Chondrocyte (in vitro differentiated cells): ENCODE results near the gene CEP152. TPM values are rescaled to one million over a fixed set of nuclear protein-coding genes. Genes with fewer than 3 reads are reported as not detected.

Experiments
- DNase-seq: peaks from one replicate; pipeline ENCODE4 v3.0.0; 2021; ENCODE audit warnings: mixed read lengths, low spot score
- H3K27ac Mint-ChIP-seq: one replicate; pipeline ENCODE4 v1.8.0; 2021; ENCODE audit warnings: mild to moderate bottlenecking, moderate library complexity, mixed read lengths; ENCODE audit not compliant: unreplicated experiment
- H3K27me3 Mint-ChIP-seq: 2 replicates; pipeline ENCODE4 v1.8.0; 2021; ENCODE audit warnings: low read depth, mixed read lengths
- H3K36me3 Mint-ChIP-seq: 2 replicates; pipeline ENCODE4 v1.8.0; 2021; ENCODE audit warnings: low read depth, mixed read lengths
- H3K4me1 Mint-ChIP-seq: 2 replicates; pipeline ENCODE4 v1.8.0; 2021; ENCODE audit warnings: low read depth, mild to moderate bottlenecking, mixed read lengths
- H3K4me3 Mint-ChIP-seq: one replicate; pipeline ENCODE4 v1.8.0; 2021; ENCODE audit warnings: mild to moderate bottlenecking, moderate library complexity, mixed read lengths; ENCODE audit not compliant: unreplicated experiment
- H3K9me3 Mint-ChIP-seq: 2 replicates; pipeline ENCODE4 v1.8.0; 2021; ENCODE audit warnings: low read depth, mixed read lengths
- total RNA-seq: library from RNA; stranded (reverse); gene quantifications from 3 replicates; pipeline ENCODE4 v1.2.1, GENCODE V29; 2021
- TF ChIP-seq, protein P1 (sequence below): fragments of 200-600 bp; sonication (generic); IDR thresholded peaks from 2 replicates; pipeline ENCODE4 v1.5.0; 2021; ENCODE audit warnings: antibody characterized with exemption, mild to moderate bottlenecking, moderate library complexity

CEP152 gene
- total RNA-seq, 1 donor from 2014 or later, result 4.4 TPM

DNA sequence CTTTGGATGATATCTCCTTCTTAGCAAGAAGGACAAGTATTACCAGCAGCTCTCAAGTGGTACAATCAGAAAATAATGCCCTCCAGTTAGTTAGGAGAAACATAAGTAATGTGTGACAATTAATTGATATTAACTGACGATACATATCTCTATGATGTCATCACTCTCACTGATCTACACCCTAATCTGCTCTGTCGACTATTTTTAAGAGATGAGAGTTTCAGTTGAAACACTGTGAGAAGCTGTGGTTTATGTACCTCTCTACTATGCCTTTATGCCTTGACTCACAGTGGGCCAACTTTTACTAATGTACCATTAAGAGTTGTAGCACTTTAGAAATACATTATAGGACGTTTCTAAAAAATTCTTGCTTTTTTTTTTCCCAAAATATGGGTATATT is 8.6 kb downstream of the CEP152 start:
- Mint-ChIP-seq H3K9me3 (no peaks in the 10 kb centered on the region), H3K4me1 (peaks cover 60% of the 10 kb centered on the region), H3K27ac (no peak overlapping the region), H3K4me3 (no peak overlapping the region), H3K36me3 (no peaks in the 10 kb centered on the region), H3K27me3 (no peaks in the 10 kb centered on the region)
- no peak for DNase-seq
- TF ChIP-seq, protein P1, sequence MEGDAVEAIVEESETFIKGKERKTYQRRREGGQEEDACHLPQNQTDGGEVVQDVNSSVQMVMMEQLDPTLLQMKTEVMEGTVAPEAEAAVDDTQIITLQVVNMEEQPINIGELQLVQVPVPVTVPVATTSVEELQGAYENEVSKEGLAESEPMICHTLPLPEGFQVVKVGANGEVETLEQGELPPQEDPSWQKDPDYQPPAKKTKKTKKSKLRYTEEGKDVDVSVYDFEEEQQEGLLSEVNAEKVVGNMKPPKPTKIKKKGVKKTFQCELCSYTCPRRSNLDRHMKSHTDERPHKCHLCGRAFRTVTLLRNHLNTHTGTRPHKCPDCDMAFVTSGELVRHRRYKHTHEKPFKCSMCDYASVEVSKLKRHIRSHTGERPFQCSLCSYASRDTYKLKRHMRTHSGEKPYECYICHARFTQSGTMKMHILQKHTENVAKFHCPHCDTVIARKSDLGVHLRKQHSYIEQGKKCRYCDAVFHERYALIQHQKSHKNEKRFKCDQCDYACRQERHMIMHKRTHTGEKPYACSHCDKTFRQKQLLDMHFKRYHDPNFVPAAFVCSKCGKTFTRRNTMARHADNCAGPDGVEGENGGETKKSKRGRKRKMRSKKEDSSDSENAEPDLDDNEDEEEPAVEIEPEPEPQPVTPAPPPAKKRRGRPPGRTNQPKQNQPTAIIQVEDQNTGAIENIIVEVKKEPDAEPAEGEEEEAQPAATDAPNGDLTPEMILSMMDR, result no peak

DNA sequence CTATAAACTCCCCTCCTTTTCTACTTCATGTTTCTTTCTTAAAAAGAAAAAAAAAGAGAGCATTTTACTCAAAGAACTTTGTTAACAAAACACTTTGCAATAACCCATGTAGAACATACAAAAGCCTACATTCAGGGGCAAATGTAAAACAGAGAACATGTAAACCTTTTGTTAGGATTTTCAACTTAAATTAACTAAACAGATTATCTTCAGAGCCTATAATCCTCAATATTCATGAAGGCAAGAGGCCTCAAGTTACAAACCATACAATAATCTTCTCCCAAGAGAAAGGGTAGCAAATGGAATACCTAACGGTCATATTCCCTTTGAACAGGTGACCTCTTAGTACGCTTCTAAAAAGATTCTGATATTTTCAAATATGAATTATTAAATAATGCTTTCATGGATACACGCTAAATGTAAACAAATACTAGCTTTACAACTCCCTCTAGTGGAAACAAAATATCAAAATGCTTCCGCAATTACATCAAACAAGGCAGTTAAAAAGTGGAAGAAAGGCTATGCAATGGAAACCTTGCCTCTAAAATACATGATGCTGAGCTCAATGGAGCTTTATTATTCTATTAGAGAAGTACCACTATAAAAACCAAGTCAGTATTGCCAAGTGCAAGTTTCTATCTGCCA is 9.9 kb downstream of the CEP152 start:
- Mint-ChIP-seq H3K4me1 (peaks cover 54% of the 10 kb centered on the region), H3K27ac (no peak overlapping the region), H3K4me3 (no peak overlapping the region), H3K9me3 (no peaks in the 10 kb centered on the region), H3K27me3 (no peaks in the 10 kb centered on the region), H3K36me3 (no peaks in the 10 kb centered on the region)
- TF ChIP-seq, protein P1, result peak; percentile 87
- no peak for DNase-seq

DNA sequence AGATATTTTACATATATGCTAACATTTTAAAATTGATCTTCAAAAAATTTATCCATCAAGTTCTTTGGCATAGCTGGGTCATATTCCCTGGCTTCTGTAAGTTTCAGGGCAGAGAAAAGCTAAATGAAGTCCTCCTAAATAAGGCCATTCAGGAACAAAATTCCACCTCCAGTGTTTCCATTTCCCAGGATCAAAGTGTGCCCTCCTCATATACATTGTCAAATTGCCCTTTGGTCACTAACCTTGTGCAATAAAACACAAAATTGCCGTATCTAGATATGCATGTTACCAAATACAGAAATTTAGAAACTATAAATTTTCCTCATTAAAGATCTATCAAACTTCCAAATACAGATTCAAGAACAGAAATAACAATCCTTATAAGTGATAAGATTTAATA is 10.6 kb downstream of the CEP152 start:
- H3K27me3 Mint-ChIP-seq, result no peaks in the 10 kb centered on the region
- no peaks in the 10 kb centered on the region for H3K36me3 Mint-ChIP-seq
- peaks cover 47% of the 10 kb centered on the region for H3K4me1 Mint-ChIP-seq
- TF ChIP-seq, protein P1, result no peak
- H3K9me3 Mint-ChIP-seq, result no peaks in the 10 kb centered on the region
- DNase-seq, result no peak
- H3K4me3 Mint-ChIP-seq, result no peak overlapping the region
- H3K27ac Mint-ChIP-seq, result no peak overlapping the region

DNA sequence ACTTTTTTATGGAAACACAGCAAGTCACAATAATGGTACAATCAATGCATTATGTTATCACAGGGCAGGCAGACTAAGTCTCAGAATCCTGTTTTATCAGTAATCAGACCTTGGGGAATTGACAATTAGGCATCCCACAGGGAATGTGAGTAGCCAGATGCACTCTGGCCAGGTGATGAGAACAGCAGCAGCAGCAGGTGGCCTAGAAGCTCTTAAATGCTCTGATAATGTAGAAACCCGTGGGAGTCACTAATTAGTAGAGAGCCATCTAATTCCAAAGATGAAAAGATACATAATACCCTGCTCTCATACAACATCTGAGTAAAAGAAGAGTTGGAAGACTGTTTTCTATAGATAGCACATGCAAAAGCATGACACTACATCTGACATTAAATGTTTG is 12.6 kb downstream of the CEP152 start:
- Mint-ChIP-seq H3K27ac (no peak overlapping the region), H3K27me3 (no peaks in the 10 kb centered on the region), H3K4me3 (no peak overlapping the region), H3K36me3 (no peaks in the 10 kb centered on the region), H3K4me1 (peaks cover 36% of the 10 kb centered on the region), H3K9me3 (no peaks in the 10 kb centered on the region)
- TF ChIP-seq, protein P1, result no peak
- no peak for DNase-seq

DNA sequence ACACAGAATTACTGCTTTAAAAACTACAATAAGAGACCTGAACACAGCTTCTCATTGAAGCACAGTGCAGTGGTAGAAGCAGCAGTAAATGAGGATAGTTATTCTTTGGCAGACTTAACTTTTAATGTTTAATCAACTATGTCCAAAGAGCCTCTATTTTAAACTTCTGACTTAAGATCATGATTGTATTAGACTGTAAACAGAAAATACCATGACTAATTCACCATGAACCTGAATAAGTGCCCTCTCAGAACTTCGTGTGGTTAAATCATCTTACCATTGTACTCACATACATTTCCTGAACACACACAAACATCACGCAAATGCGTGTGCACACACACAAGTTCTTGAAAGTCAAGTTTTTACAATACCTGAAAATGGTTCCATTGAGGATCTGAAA is 13.9 kb downstream of the CEP152 start:
- peaks cover 25% of the 10 kb centered on the region for H3K4me1 Mint-ChIP-seq
- no peak overlapping the region for H3K4me3 Mint-ChIP-seq
- TF ChIP-seq, protein P1, result no peak
- no peaks in the 10 kb centered on the region for H3K27me3 Mint-ChIP-seq
- no peaks in the 10 kb centered on the region for H3K9me3 Mint-ChIP-seq
- H3K27ac Mint-ChIP-seq, result no peak overlapping the region
- no peaks in the 10 kb centered on the region for H3K36me3 Mint-ChIP-seq
- no peak for DNase-seq
